ENCODE data around the gene GSK3B.

GSK3B gene

DNA sequence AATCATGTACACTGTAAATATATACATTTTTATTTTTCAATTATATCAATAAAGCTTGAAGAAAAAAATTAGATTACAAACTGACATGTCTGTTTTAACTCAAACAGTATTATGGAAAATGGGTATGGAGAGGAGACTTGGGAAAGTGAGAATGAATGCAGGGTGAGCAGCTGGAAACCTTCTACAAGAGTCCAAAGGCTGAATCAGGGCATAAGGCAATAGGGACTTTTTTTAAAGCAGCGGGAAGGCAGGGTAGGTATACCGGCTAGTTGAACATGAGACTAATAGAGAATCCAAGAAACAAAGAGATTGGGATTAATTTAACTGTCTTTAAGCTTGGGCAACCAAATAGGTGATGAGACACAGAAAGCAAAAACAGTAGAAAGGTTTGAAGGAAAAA lies 167.1 kb downstream of the GSK3B start:
- DNase-seq, result no peak

DNA sequence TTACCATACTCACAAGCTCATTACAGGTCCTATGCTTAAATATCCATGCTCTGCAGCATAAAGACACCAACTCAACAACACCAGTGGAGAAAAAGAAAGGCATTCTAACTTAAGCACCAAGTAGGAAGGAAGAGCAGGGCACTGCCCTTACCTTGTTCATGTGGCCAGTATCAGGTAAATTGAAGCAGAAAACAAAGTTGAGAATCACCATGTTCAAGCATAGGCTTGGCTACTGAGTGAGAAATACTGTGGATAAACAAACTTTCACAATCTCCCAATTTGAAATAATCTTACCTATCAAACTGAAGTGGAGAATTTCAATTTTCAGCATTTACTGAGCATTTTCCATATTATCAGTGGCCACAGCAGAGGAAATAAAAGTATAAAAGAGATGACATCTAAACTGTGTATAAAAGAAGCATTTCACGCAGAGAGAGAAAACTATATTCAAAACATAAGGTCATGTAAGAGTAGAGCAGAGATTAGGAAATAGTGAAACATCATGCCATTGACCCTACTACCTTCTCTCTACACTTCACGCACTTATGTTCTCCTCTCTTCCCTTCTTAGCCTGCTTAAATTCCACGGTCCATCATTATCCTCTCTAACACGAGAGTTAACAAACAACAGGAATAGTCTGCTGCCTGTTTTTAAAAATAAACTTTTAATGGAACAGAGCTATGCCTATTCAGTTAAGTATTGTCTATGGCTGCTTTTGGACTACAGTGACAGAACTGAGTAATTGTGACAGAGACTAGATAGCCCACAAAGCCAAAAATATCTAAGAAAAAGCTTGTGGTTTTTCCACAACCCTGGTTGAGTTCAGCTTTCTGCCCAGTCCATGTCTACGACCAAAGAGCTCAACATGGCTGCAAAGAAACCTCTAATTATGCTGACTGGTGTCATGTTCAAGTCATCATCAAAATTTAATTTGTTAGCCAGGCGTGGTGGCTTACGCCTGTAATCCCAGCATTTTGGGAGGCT lies 169.8 kb downstream of the GSK3B start:
- DNase-seq, result no peak

DNA sequence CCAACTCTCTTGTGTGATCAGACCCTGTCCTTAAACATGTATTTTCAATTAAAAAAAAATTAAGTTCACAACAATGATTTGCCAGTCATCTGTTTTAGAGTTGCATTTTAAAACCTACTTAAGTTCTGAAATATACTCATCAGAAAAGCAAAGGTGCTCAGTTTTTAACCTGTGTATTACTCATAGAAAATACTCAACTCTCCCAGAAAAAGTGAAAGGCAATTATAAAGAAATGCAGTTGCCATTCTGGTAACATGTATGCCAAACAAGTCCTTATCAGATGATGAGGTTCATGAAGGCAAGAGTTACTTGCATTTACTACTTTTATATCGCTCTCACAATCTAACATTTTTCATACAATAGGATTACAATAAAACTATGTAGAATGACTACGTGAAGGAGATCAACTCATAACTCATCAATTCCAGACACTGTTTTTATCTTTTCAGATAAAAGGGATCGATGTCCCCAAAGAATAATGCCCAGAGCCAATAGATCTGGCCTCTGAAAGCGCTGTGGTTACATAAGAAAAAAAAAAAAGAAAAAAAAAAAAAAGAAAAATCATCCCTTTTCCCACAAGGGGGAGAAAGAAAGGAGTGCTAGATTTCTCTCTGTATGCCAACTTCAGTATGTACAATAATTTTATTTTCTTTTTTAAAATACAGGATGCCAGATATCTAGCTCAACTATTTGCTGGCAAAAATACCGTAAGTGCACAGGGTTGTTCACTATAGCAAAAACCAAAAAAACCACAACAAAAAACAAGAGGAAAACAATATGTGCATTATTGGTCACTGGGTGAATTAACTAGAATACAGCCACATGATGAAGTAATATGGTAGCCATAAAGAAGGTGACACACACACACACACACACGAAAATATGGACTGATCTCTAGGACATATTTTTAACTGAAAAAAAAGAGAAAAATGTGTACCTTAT lies 175.0 kb downstream of the GSK3B start:
- no peak for DNase-seq

DNA sequence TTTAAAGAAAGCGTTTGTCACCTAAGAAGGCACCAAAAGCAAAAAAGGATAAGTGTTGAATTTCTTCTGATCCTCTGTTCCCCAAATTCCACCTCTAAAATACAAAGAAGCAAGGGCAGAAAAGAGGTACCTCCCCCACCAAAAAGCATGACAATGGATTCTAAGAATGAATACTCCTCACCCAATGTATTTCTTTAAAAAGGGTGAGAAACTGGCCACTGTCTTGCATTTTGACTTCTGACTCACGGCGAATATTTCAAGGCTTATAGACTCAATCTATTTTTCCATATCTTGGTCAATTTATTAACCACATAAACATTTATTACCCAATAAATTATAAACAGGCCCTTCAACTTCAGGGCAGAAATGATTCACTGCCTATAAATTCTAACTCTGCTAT lies 181.2 kb downstream of the GSK3B start:
- no peak for DNase-seq

DNA sequence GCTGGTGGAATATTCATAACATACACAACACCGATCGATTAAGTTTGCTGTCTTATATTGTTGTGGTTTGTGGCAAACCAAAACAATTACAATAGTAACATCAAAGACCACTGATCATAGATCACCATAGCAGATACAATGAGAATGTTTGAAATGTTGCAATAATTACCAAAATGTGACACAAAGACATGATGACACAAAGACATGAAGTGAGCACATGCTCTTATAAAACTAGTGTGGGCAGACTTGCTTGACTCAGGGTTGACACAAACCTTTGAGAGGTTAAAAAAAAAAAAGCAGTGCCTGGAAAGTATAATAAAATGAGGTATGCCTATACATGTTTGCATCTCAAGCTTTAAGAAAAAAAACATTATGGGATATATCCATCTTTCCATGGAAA lies 182.0 kb downstream of the GSK3B start:
- no peak for DNase-seq

DNA sequence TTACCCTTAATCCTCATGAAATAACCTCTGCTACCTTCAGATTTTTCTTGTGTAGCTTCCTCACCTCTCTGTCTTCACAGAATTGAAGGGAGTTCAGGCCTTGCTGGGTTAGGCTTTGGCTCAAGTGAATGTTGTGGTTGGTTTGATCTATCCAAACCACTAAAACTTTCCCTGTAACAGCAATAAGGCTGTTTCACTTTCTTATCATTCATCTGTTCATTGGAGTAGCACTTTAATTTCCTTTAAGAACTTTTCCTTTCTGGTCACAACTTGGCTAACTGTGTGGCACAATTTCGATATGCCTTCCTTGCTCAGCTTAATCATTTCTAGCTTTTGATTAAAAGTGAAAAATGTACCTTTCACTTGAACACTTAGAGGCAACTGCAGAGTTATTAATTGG lies 182.5 kb downstream of the GSK3B start:
- no peak for DNase-seq

DNA sequence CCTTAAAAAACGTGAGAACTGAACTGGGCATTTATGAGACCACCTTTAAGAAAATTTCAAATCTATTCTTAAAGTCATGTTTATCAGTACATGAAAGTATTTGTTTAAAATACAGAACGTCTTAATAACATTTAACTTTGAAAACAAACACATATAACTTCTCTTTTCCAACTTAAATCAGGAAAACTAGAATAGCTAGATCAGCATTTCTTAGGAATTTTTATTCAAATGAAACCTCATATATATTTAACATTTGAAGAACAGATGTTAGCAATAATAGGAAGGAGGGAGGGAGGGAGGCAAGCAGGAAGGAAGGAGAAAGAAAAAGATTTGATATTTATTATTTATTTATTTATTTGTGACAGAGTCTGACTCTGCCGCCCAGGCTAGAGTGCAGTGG lies 192.2 kb downstream of the GSK3B start:
- no peak for DNase-seq

DNA sequence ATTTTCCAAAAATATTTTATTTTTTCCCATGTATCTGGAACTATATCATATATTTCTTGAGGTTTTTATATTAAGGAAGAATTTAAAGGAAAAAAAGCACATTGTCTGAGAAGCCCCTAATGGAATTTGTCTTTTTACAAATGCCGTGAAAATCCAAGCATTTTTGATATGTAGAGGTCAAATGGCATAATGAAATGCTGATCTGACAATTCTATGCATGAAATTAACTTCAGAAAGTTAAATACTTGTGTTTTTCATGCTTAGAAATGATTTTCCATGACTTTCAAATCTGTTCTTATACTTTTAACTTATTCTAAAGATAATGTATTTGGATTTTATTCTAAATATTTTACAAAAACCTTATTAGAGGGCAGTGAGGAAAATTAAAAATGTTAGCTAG lies 193.1 kb downstream of the GSK3B start:
- no peak for DNase-seq

DNA sequence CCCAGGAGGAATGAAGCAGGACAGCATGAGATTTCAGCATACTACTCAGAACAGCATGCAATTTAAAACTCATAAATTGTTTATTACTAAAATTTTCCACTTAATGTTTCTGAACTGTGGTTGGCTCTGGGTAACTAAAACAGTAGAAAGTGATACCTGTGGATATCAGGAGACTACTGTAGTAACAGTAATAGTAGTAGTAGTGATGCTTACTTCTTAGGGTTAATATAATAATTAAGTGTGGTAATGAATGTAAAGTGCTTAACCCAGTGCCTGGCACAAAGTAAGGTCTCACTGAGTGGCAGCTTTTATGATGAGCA lies 195.1 kb downstream of the GSK3B start:
- no peak for DNase-seq

DNA sequence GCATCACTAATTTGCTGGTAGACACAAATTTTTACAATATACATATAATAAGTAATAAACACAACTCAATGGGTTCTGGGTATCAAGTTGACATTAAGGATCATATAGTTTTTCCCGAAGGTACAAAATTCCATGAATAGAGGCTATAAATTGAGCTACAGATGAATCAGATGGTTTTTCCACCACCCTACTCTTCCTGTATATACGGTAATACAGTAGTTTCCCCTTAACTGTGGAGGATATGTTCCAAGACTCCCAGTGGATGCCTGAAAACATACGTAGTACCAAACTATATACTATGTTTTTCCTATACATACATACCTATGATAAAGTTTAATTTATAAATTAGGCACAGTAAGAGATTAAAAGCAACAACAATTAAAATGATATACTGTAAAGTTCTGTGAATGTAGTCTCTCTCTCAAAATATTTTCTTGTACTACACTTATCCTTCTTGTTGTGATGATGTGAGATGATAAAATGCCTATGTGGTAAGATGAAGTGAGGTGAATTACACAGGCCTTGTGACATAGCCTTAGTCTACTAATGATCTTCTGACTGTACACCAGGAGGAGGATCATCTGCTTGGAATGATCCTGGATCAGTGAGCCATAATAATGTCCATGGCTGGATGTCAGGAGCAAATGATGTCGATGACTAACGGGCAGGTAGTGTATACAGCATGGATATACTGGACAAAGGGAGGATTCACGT lies 195.6 kb downstream of the GSK3B start:
- DNase-seq, result no peak

DNA sequence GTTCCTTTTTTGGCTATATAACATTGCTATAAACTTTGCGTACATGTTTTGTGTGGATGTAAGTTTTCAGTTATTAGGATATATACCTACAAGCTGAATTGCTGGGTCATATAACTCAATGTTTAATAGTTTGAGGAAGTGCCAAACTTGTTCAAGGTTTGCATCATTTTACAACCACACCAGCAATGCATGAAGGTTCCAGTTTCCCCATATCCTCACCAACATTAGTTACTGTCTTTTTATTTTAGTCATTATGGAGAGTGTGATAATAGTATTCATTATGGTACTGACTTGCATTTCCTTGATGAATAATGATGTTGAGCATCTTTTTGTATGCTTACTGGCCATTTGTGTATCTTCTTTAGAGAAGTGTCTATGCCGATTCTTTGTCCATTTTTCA lies 200.1 kb downstream of the GSK3B start:
- no peak for DNase-seq

DNA sequence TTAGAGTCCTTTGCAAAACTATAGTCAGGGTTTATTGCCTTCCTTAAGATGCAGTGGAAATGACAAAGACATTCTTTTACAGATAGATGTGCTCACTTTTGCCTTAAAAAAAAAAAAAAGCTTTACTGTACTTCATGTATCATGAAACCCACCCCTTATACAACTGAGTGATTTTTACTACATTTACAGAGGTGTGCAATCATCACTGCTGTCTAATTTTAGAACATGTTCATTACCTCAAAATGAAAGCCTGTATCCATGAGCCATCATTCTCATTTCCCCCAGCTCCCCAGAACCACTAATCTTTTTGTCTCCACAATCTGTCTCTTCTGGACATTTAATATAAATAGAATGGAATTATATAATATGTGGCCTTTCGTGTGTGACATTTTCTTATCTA lies 200.5 kb downstream of the GSK3B start:
- no peak for DNase-seq

DNA sequence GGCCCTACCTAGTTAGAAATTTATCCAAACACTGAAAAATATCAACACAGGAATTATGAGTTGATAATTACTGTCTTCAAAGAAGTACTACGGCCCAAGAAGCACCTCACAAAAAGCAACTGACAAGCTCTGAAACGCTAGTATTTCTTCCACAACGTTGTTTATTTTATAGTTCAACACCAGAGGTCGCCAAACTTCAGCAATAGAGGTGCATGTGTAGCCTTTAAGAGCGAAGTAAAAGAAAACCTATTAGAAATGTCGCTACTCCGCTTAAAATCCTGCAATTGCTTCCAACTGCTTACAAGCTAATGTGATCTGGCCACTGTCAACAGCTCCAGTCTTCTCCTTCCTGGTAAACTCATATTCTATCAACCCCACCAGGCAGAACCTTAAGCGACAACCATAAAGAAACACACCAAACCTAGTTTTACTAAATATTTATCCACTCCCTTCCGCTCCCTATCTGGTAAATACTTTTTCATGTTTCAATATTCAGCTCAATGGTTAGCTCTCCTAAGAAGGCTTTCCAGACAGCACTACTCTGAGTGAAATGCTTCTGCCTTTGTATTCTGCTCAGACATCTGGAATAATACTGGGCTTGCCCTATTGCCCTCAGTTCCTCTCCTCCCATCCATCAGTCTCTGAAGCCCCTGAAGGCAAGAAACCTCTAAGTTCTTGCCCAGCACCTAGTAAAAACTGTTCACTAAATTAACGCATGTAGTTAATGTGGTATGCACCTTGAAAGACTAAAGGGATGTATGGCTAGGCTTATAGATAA lies 202.1 kb downstream of the GSK3B start:
- DNase-seq, result peak; percentile 64

DNA sequence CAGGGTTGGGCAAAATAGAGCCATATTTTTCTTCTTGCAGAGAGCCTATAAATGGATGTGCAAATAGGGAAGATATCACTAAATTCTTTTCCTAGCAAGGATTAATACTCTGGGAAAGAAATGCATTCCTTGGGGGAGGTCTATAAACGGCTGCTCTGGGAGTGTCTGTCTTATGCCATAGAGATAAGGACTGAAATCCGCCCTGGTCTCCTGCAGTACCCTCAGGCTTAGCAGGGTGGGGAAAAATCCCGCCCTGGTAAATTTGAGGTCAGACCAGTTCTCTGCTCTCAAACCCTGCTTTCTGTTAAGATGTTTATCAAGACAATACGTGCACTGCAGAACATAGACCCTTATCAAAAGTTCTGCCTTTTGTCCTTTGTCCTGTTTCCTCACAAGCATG lies 205.6 kb downstream of the GSK3B start:
- peak; percentile 44 for DNase-seq

DNA sequence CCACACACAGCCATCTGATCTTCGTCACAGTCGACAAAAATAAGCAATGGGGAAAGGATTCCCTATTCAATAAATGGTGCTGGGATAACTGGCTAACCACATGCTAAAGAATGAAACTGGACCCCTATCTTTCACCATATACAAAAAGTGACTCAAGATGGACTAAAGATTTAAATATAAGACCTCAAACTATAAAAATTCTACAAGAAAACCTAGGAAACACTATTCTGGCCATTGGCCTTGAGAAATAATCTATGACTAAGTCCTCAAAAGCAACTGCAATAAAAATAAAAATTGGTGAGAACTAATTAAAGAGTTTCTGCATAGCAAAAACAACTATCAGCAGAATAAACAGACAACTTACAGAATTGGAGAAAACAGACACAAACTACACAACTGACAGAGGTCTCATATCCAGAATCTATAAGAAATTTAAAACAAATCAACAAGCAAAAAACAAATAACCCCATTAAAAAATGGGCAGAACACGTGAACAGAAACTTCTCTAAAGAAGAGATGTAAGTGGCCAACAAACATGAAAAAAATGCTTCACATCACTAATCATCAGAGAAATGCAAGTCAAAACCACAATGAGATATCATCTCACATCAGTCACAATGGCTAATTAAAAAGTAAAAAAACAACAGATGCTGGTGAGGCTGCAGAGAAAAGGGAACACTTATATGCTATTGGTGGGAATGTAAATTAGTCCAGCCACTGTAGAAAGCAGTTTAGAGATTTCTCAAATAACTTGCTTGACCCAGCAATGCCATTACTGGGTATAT lies 208.3 kb downstream of the GSK3B start:
- DNase-seq, result no peak

DNA sequence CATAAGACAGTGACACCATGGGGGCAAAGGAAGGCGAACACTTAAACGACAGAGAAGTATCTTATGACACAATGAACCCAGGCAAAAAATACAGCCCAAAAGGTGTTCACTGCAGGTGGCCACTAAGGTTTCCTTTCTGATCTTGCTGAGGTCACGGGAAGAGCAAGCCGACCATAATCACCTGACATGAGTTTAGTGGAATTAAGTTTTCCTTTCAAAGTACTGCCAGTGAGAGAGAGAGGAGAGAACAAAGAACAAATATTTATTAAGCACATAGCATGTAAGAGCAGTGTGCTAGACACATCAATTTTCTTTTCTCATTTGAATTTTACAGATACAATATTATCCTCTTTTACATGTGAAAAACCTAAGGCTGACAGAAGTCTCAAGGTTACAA lies 210.1 kb downstream of the GSK3B start:
- DNase-seq, result no peak

DNA sequence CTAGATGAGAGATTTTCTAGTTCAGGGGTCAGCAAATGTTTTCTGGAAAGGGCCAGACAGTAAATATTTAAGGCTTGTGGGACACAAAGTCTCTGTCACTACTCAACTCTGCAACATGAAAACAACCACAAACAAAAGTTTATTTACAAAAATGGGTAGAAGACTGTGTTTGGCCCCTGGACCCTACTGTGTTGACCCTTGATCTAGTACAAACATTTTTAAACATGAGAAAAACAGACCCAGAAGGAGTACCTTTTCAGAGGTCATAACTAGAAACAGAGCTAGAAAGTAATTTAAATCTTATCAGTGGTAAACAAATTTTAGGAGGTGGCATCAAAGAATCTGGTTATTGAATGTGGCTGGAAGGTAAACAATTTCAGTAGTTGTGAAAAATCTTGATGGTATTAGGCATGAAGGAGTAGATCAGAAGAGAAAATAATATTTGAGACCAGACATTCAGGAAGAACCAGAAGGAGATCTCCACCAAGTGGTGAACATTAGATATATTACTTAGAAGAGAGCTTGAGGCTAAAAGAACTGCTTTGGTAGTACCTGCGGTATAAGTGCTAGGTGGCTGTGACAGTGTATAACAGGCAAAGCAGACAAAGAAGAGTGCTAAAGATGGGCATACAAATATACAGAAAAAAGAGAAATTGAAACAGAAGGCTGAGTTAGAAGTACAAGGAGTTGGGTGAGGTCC lies 210.6 kb downstream of the GSK3B start:
- no peak for DNase-seq

DNA sequence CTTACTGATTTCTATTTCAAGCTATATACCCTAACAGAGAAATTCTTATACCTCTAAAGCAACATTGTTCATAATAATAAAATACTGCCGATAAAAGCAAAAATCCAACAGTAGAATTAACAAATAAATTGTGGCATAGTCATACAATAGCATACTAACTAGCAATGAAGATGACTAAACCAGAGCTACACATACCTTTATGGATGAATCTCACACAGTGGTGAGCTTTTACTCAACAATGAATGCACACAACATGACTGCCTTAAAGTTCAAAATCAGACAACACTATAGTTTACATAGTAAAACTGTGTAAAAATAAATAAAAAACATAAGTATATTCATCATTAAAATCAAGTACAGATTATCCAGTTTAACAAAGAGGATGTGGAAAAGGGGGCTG lies 213.3 kb downstream of the GSK3B start:
- DNase-seq, result no peak

DNA sequence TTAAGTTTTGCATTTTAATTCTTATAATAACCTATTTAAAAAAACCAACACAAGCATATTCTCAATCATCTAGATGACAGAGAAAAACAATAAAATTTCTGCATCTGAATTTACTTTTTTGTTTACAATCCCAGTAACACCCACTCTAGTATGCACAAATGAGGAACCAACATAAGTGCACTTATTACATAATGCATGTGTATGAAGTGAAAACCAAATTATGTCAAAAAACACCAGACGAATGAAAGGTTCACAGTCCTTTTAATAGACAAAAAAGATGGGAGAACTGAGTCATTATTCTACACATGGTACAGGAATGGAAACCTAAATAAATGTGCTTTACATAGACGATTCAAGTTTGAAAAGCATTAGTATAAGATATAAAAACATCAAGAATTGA lies 220.6 kb downstream of the GSK3B start:
- no peak for DNase-seq

DNA sequence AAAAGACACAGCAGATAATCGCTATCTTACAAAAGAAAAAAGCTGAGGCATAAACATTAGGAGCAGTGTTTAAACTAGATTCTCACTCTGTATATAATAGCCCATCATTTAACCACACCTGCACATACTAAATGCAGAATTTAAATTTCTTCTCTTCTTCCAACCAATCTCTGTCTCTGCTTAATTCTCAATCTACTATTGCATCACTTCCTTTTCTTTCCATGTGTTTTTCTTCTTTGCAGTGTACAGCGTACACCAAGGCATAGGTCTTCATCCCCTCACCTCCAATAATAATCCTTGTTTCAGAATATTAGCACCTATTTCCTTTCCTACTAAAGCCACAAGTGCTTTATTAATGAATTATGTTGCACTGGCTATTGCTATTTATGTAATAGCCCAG lies 221.5 kb downstream of the GSK3B start:
- DNase-seq, result no peak

DNA sequence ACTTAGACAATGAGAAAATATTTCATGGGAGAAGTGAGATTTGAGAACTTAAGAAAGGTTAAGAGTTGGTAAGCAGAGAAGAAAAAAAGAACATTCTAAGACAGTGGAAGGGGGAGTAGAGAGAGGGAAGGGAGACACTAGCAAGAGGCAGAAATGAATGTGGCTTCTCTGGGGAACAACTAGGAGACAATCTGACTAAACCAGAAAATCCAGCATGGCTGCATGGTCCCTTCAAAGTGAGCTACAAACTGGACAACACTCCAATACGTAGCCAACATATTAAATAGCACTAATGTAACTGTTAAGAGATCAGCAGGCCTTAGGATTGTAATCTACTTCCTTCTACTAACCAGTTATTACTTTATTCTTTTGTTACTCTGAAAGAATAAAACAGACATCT lies 222.7 kb downstream of the GSK3B start:
- DNase-seq, result no peak
